Skeletal muscle satellite cell (primary cell): Measurements from ENCODE around the gene RAB40A.
"Not testable (repeated sequence)": the region's sequence is repeated elsewhere in the genome, so short reads cannot be mapped to it uniquely, and the experiment has no call there.

Experiments
- H3K27me3 ChIP-seq: 2 replicates; pipeline ENCODE4 v1.7.0; 2013; ENCODE audit warnings: low read length; ENCODE audit not compliant: control insufficient read depth, insufficient read depth
- H3K36me3 ChIP-seq: 2 replicates; pipeline ENCODE4 v1.7.0; 2013; ENCODE audit warnings: mild to moderate bottlenecking, control low read depth, low read length; ENCODE audit not compliant: insufficient read depth
- H3K4me1 ChIP-seq: 2 replicates; pipeline ENCODE4 v1.7.0; 2013; ENCODE audit warnings: low read length; ENCODE audit not compliant: control insufficient read depth, insufficient read depth
- H3K4me2 ChIP-seq: 2 replicates; pipeline ENCODE4 v1.7.0; 2013; ENCODE audit warnings: mild to moderate bottlenecking, low read length
- H3K4me3 ChIP-seq: 2 replicates; pipeline ENCODE4 v1.7.0; 2013; ENCODE audit warnings: low read length
- H3K9ac ChIP-seq: 2 replicates; pipeline ENCODE4 v1.7.0; 2013; ENCODE audit warnings: mild to moderate bottlenecking, low read depth, low read length, moderate library complexity
- H3K9me3 ChIP-seq: replicated peaks from 2 replicates; pipeline ENCODE4 v1.7.0; 2013; ENCODE audit warnings: mild to moderate bottlenecking, control low read depth, low read length

RAB40A gene

GRCh38 chrX:103460001-103460755, 59.1 kb downstream of the RAB40A start:
- H3K4me3 ChIP-seq, H3K27me3 ChIP-seq, H3K4me1 ChIP-seq, H3K4me2 ChIP-seq, H3K9ac ChIP-seq, H3K9me3 ChIP-seq, H3K36me3 ChIP-seq: not testable (repeated sequence)

- peak overlapping the region; percentile 39 for H3K4me2 ChIP-seq
- H3K9me3 ChIP-seq: no peaks in the 10 kb centered on the region
- peak overlapping the region; percentile 74 for H3K9ac ChIP-seq
- no peaks in the 10 kb centered on the region for H3K36me3 ChIP-seq
- H3K4me1 ChIP-seq: peaks cover 13% of the 10 kb centered on the region
- H3K27me3 ChIP-seq: no peaks in the 10 kb centered on the region
- H3K4me3 ChIP-seq: peak overlapping the region; percentile 17
These were observed 65.6 kb downstream of the RAB40A start for GRCh38 chrX:103453655-103454054.
